ENCODE data around the gene RBM47. TPM values are rescaled to one million over a fixed set of nuclear protein-coding genes. Genes with fewer than 3 reads are reported as not detected.

The RBM47 gene
- total RNA-seq = 59.3 TPM

DNA sequence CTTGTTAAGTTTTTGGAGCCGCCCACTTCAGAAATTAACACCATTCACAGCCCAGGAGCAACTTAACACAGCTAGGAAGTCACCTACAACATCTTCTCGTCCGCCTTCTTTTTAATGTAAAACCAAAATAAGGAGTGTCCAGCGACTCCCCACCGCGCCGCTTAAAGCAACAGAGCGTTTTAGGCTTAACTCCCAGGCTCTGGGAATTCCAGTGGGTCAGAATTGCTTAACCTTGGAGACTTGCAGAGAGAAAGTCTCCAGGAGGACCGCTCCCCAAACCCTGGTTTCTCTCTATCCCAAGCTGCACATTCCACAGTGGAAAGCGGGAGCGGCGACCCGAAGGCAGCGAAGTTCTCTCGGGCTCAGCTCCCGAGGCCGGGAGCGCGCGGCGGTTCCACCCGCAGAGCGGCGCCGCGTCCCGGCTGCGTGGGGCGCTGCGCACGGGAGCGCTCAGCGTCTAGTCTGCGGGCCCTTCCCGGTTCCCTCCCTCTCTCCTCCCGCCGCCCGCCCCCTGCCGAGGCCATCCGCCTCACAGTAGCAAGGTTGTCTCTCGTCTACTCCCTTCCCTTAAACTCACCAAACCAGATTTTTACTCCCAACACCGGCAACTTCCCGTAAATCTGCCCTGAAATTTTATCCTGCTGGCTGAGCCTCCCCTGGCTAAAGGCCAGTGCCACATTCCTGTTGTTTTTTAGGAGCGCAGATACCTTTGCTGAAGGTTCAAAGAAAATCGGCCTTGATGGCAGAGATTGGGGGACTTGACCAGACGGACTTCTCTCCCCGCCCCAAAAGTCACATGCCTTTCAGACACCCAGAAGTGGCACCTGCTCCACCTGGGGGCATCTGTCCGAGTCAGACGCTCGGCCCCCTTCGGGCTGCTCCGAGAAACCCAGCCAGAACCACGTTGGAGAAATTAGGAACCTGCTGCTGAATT, at the start of gene RBM47:
Gene RBM47, minus strand, starts transcription at position 464 of the 934 bp plus-strand sequence. CDS start 190,971 bp downstream, outside the sequence.
- H3K4me3 ChIP-seq (ENCODE audit: low read length) = peak within 1 kb of the TSS; percentile 88
- no peaks in the 10 kb centered on the region for H3K9me3 ChIP-seq (ENCODE audit: low read depth, low read length)
- peaks cover 50% of the 10 kb centered on the region for H3K4me1 ChIP-seq (ENCODE audit: insufficient read depth, low read length)
- H3K27me3 ChIP-seq (ENCODE audit: insufficient read depth, low read length) = peaks cover 5% of the 10 kb centered on the region

DNA sequence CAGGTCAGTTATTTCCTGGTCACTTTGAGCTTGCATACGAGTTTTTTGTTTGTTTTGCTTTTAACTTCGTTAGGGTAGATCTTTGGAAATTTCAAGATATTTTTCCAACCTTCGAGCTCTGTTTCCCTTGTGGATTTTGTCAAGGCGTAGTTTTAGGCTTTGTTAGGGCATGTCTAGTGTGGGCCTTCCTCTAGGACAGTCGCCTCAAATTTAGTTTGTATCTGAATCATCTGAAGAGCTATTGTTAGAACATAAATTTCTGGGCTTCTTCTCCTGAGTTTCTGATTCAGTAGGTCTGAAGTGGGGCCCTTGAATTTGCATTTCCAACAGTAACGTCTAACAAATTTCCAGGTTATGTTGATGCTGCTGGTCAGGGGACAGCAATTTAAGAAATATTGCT, 48.8 kb upstream of the RBM47 start:
- peaks cover 18% of the 10 kb centered on the region for H3K4me1 ChIP-seq (ENCODE audit: insufficient read depth, low read length)
- H3K9me3 ChIP-seq (ENCODE audit: low read depth, low read length) = no peaks in the 10 kb centered on the region
- no peak overlapping the region for H3K4me3 ChIP-seq (ENCODE audit: low read length)
- H3K27me3 ChIP-seq (ENCODE audit: insufficient read depth, low read length) = no peaks in the 10 kb centered on the region

DNA sequence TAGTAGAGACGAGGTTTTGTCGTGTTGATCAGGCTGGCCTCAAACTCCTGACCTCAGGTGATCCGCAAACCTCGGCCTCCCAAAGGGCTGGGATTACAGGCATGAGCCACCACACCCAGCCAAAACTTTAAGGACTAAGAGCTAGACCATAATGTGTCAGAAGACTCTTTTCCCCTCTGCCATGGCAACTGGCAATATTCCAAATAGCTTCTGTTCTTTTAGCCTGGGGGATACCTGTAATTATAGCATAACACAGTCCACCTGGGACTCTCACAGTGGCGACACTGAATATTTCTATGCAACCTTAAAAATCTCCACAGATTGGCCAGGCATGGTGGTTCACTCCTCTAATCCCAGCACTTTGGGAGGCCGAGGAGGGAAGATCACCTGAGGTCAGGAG, 45.5 kb upstream of the RBM47 start:
- Histone ChIP-seq H3K4me3 (ENCODE audit: low read length) (no peak overlapping the region), H3K9me3 (ENCODE audit: low read depth, low read length) (no peaks in the 10 kb centered on the region), H3K27me3 (ENCODE audit: insufficient read depth, low read length) (no peaks in the 10 kb centered on the region), H3K4me1 (ENCODE audit: insufficient read depth, low read length) (peaks cover 24% of the 10 kb centered on the region)

DNA sequence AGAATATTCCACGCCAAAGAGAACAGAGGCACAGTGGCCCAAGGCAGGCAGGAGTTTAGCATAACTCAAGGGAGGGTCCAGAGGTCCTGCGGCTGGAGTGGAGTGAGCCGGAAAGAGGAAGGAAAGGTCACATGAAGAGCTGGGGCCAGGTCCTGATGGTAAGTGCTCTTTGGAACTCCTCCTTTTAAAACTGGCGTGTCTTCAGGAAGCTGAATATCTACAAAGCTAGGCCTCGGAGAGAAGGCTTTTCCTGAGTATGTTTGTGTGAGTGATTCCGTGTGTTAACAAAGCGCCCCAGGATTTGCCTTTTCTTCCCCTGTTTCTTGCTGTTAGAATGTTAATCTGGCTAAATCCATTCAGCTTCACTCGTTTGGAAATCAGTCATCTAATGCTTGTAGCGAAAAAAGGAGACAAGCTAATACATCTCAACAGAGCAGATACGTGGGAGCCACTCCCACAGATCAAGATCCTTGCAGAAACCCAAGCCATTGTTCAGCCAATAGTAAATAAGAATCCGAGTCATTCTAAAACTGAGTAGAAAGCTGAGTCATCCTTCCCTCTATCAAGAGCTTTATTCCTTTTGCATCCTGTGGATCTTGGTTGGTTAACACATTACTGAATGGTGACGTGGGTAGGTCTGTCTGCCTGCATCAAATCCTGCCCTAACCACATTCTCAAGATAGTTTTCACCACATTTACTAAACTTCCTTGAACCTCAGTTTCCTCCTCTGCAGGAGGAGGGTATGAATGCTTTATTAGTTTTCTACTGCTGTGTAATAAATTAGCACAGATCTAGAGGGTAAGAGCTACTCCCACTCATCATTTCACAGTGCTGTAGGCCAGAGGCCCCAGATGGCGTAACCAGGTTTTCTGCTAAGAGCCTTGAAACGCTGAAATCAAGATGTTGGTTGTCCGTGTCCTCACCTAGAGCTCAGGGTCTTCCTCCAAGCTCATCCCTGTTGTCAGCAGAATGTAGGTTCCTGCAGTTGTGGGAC, 43.2 kb upstream of the RBM47 start:
- no peaks in the 10 kb centered on the region for H3K9me3 ChIP-seq (ENCODE audit: low read depth, low read length)
- H3K27me3 ChIP-seq (ENCODE audit: insufficient read depth, low read length) = no peaks in the 10 kb centered on the region
- peaks cover 27% of the 10 kb centered on the region for H3K4me1 ChIP-seq (ENCODE audit: insufficient read depth, low read length)
- H3K4me3 ChIP-seq (ENCODE audit: low read length) = no peak overlapping the region

DNA sequence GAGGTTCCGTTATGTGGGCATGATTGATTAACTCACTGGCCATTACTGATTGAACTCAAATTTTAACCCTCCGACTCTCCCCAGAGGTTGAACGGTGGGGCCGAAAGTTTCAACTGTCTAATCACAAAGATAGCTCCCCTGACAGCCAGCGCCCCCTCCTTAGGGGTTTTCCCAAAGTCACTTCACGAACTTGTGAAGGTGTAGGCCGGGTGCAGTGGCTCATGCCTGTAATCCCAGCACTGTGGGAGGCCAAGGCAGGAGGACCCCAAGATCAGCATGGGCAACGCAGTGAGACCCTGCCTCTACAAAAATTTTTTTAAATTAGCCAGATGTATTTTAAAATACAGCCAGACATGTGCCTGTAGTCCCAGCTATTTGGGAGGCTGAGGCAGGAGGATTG, 39.8 kb upstream of the RBM47 start:
- no peaks in the 10 kb centered on the region for H3K9me3 ChIP-seq (ENCODE audit: low read depth, low read length)
- no peak overlapping the region for H3K4me3 ChIP-seq (ENCODE audit: low read length)
- peaks cover 28% of the 10 kb centered on the region for H3K4me1 ChIP-seq (ENCODE audit: insufficient read depth, low read length)

DNA sequence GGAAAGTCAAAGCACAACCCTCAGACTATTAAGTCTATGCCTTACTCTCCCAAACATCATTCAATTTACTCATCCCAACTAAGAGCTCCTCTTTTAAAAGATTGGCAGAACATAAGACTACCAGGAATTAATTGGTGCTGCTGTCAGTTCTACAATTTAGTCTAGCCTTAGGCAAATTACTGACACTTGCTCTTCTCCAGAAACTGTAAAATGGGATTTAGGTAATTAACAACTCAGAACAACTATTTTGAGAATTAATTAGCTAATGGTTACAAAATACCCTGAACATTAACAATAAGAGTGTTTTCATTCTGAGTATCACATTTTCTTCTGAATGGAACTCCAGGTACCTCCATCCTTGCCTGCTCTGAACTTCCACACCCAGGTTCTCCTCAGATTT, 36.2 kb upstream of the RBM47 start:
- peaks cover 4% of the 10 kb centered on the region for H3K4me1 ChIP-seq (ENCODE audit: insufficient read depth, low read length)
- no peak overlapping the region for H3K4me3 ChIP-seq (ENCODE audit: low read length)
- no peaks in the 10 kb centered on the region for H3K27me3 ChIP-seq (ENCODE audit: insufficient read depth, low read length)
- no peaks in the 10 kb centered on the region for H3K9me3 ChIP-seq (ENCODE audit: low read depth, low read length)

More for the DNA sequence above, 39.8 kb upstream of the RBM47 start:
- no peaks in the 10 kb centered on the region for H3K27me3 ChIP-seq (ENCODE audit: insufficient read depth, low read length)

DNA sequence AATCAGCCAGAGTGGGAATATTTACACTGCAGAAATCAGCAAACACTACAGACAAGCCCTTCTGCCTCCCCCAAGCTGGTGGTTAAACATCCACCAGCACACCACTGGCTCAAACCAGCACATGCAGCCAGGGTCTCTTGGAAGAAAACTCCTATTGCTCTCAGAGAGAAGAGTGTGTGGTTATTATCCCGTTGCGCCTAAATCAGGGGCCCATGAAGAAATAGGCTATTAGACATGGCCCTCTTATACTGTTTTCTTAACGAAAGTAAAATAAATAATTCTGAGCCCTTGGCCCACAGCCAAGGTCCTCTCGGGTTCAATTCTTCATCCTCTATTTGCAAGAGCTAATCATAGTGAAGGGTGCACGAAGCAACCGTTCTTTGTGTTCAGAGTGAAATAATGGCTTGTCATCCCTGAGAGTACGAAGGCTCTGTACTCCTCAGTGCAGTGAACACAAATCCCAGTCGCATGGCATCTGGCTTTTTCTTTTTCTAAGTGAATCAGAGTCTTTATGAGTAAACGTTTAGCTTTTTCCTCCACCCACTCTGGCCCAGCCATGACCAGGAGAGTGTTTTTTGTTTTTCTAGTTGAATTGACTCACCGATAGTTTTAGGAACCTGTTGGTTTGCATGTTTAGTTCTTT, 33.4 kb upstream of the RBM47 start:
- no peaks in the 10 kb centered on the region for H3K9me3 ChIP-seq (ENCODE audit: low read depth, low read length)
- H3K4me3 ChIP-seq (ENCODE audit: low read length) = no peak overlapping the region
- H3K27me3 ChIP-seq (ENCODE audit: insufficient read depth, low read length) = no peaks in the 10 kb centered on the region
- H3K4me1 ChIP-seq (ENCODE audit: insufficient read depth, low read length) = peaks cover 4% of the 10 kb centered on the region

DNA sequence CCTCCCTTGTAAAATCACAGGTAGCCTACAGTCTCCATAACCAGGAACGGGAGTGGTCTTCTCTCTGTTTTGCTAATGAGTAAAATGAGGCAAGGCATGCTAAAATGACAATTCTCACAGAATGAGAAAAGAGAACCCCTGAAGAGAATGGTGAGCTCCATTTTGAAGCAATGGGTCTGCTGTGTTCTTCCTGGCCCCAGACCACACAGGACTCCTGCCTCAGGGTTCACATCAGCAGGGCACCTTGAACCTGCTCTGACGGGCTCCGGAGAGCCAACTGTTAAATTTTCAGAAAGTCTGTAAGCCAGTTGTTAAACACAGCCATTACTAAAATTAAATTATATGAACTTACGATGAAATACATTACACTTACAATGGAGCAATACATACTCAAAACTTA, 32.1 kb upstream of the RBM47 start:
- peaks cover 3% of the 10 kb centered on the region for H3K4me1 ChIP-seq (ENCODE audit: insufficient read depth, low read length)
- no peaks in the 10 kb centered on the region for H3K27me3 ChIP-seq (ENCODE audit: insufficient read depth, low read length)
- H3K9me3 ChIP-seq (ENCODE audit: low read depth, low read length) = no peaks in the 10 kb centered on the region
- no peak overlapping the region for H3K4me3 ChIP-seq (ENCODE audit: low read length)

DNA sequence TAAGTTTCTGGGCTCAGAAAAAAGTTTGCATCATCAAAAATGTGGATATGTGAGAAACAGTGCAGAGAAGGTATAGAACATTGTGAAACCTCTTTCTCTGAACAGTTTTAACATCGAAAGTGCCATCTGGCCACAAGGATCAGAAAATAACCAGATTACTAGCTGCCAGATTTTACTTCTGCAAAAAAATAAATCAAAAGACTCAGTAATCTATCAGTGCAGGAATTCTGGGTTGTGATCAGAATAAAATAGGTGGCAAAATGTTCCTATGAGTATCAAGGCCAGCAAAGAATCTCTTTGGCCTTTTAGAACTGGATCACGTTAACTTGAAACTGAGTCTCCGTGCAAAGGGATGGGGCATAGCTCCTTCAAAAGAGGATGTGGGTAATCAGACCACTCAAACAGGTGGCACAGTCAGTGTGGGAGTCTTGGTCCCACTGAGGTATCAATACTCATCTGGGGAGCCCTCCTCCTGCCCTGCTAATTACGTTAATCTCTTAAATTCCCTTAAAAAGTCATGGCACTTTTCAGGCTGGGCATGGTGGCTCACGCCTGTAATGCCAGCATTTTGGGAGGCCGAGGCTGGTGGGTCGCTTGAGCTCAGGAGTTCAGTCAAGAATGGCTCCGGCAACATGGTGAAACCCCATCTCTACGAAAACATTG, 26.7 kb upstream of the RBM47 start:
- no peak overlapping the region for H3K4me3 ChIP-seq (ENCODE audit: low read length)
- H3K9me3 ChIP-seq (ENCODE audit: low read depth, low read length) = no peaks in the 10 kb centered on the region
- no peaks in the 10 kb centered on the region for H3K27me3 ChIP-seq (ENCODE audit: insufficient read depth, low read length)
- H3K4me1 ChIP-seq (ENCODE audit: insufficient read depth, low read length) = peaks cover 32% of the 10 kb centered on the region

DNA sequence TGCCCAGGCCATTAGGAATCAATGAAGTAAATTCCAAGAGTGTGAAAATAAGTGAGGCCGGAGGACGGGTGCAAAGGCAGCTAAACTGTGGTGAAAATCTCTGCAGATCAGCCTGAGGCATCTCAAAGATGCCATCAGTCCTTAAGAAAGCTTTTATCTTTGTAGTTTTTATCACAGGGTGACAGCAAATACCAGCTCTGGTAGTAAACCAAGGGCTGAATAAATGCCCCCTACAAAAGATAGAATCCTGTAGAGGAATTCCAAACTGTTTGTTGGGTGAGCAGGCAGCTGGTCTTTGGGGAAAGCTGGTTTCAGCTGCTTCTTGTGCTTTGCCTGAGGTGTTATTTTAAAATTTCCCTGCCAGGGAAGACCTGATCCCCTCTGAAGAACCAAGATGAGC, 21.6 kb upstream of the RBM47 start:
- no peak overlapping the region for H3K4me3 ChIP-seq (ENCODE audit: low read length)
- H3K27me3 ChIP-seq (ENCODE audit: insufficient read depth, low read length) = no peaks in the 10 kb centered on the region
- no peaks in the 10 kb centered on the region for H3K9me3 ChIP-seq (ENCODE audit: low read depth, low read length)
- H3K4me1 ChIP-seq (ENCODE audit: insufficient read depth, low read length) = peaks cover 31% of the 10 kb centered on the region

DNA sequence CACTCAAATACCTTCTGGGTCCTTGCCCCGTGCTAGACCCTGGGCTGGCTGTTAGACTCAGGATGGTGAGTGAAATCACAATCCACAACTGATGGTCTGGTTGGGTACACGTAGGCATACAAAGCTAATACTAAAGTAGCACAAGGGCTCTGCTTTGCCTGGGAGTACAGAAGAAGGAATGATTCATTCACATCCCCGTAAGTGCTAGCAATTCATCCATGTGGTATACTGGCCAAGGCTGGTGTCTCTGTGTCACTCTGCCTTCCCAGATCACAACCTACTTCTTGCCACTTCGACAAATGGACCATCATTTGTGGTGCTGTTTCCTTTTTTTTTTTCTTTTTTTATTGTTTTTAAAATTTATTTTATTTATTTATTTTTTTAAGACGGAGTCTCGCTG, 19.7 kb upstream of the RBM47 start:
- peaks cover 21% of the 10 kb centered on the region for H3K4me1 ChIP-seq (ENCODE audit: insufficient read depth, low read length)
- H3K4me3 ChIP-seq (ENCODE audit: low read length) = no peak overlapping the region
- no peaks in the 10 kb centered on the region for H3K9me3 ChIP-seq (ENCODE audit: low read depth, low read length)
- no peaks in the 10 kb centered on the region for H3K27me3 ChIP-seq (ENCODE audit: insufficient read depth, low read length)

DNA sequence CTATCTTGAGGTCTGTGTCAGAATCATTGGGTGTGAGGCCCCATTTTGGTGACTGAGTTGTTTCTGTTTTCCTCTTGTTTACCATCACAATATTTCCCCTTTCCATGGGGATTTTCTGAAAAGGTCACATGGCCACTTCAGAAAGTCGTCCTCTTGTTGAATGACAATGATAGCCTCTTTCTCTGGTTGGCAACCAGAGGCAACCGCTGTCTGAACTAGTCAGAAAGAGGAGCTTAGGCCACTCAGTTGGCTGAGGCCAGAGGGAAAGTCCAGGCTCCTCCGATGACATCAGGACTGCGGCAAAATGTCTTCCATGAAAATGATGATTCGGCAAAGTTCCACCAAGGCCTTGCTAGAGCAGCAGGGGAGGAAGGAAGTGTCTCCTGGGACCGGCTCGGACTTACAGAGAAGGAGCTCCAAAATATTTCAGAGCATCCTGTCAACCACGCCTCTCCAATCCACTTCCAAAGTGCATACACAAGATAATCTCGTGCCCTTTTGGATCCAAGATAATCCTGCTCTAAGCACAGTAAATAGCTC, 19.1 kb upstream of the RBM47 start:
- Histone ChIP-seq H3K4me1 (ENCODE audit: insufficient read depth, low read length) (peaks cover 19% of the 10 kb centered on the region), H3K4me3 (ENCODE audit: low read length) (no peak overlapping the region), H3K27me3 (ENCODE audit: insufficient read depth, low read length) (no peaks in the 10 kb centered on the region), H3K9me3 (ENCODE audit: low read depth, low read length) (no peaks in the 10 kb centered on the region)

DNA sequence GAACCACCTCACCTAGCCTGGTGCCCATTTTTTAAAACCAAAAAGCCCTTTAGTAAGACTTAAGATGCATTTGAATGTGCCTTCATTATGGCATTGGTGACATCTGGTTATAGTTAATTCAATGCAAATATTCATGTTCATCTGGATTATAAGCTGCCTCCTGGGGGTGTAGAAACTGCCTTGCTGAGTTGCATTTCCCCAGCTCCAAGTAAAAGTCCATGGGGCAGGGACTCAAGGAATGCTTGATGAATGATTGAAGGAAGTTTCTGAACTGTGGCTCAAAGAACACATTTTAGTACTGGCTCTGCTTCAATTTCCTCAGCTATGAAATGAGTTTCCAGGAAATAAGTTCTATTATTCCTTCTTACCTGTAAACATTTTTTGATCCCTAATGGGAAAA, 18.5 kb upstream of the RBM47 start:
- no peaks in the 10 kb centered on the region for H3K27me3 ChIP-seq (ENCODE audit: insufficient read depth, low read length)
- H3K9me3 ChIP-seq (ENCODE audit: low read depth, low read length) = no peaks in the 10 kb centered on the region
- no peak overlapping the region for H3K4me3 ChIP-seq (ENCODE audit: low read length)
- H3K4me1 ChIP-seq (ENCODE audit: insufficient read depth, low read length) = peaks cover 13% of the 10 kb centered on the region

DNA sequence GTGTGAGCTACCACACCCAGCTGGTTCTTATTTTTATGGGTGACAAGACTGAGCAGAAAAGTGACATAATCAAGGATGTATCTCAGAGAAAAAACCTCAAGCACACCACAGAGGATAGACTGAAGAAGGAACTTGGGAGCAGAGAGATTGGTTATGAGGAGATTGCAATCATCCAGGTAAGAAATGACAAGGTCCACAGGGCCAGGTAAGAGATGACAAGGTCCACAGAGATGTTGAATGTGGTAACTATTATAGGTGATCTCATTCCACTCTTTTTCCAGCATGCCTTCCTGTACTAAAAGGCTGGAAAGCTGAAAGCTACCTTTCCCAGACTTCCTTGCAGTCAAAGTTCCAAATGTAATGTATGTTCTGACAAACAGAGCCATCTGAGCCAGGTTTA, 15.9 kb upstream of the RBM47 start:
- H3K4me3 ChIP-seq (ENCODE audit: low read length) = no peak overlapping the region
- H3K27me3 ChIP-seq (ENCODE audit: insufficient read depth, low read length) = no peaks in the 10 kb centered on the region
- peaks cover 7% of the 10 kb centered on the region for H3K4me1 ChIP-seq (ENCODE audit: insufficient read depth, low read length)
- no peaks in the 10 kb centered on the region for H3K9me3 ChIP-seq (ENCODE audit: low read depth, low read length)
